Esophagus squamous epithelium (tissue), 5 donors: ENCODE measurements around the gene TCOF1. TPM values are rescaled to one million over a fixed set of nuclear protein-coding genes. Genes with fewer than 3 reads are reported as not detected.

Source experiments
- DNase-seq: peaks from one replicate; lab custom pipeline; 2025; lab: John Stamatoyannopoulos, UW
- H3K27ac ChIP-seq, 4 donors: fragments of 200-600 bp; sonication (generic); one replicate each; pipeline ENCODE4 v1.5.1; 2016 to 2019; ENCODE audit warnings: mild to moderate bottlenecking in 1 of 4
- H3K27me3 ChIP-seq, 4 donors: fragments of 200-600 bp; sonication (generic); 1 replicate in 3 of 4; 2 replicates in 1 of 4; pipeline versions ENCODE4 v1.5.1 to v1.6.0; 2017 to 2021; ENCODE audit warnings: antibody characterized with exemption in 1 of 4
- H3K36me3 ChIP-seq, 3 donors: fragments of 200-600 bp; sonication (generic); one replicate each; pipeline ENCODE4 v1.5.1; 2016 to 2019
- H3K4me1 ChIP-seq, 3 donors: fragments of 200-600 bp; sonication (generic); one replicate each; pipeline ENCODE4 v1.5.1; 2017 to 2019
- H3K4me3 ChIP-seq, 4 donors: fragments of 200-600 bp; sonication (generic); 1 replicate in 3 of 4; 2 replicates in 1 of 4; pipeline ENCODE4 v1.5.1; 2016 to 2019; ENCODE audit warnings: mild to moderate bottlenecking in 2 of 4, moderate library complexity in 1 of 4
- H3K9me3 ChIP-seq, 3 donors: fragments of 200-600 bp; sonication (generic); one replicate each; pipeline ENCODE4 v1.5.1; 2016 to 2019
- CTCF ChIP-seq, 6 experiments: fragments of 450-650 bp in 4 of 6; fragments of 200-600 bp in 2 of 6; sonication (generic) in 2 of 6; IDR thresholded peaks; one replicate each; pipeline ENCODE4 v1.5.1; 2016 to 2019; ENCODE audit warnings: antibody characterized with exemption in 6 of 6, mild to moderate bottlenecking in 4 of 6, moderate library complexity in 4 of 6
- POLR2A ChIP-seq, 4 donors: fragments of 450-650 bp; IDR thresholded peaks; one replicate each; pipeline ENCODE4 v1.6.1; 2017; ENCODE audit warnings: antibody characterized with exemption in 4 of 4, mild to moderate bottlenecking in 4 of 4, moderate library complexity in 3 of 4
- WGBS, 2 donors: methylation state at CpG; one replicate each; pipeline ENCODE4 v1.1.5; 2018; 5-methylcytosine and 5-hydroxymethylcytosine counted together
- intact Hi-C: fragments of 100-400 bp; cut with DNase I; formaldehyde crosslinking; loops from one replicate; pipeline ENCODE4 v1.15.0; 2022
- total RNA-seq, 4 donors: library from RNA; depleted of rRNA; stranded (reverse); fragments of >200 nt; gene quantifications; one replicate each; pipeline ENCODE4 v1.1.0, GENCODE V29; 2016
- donor health status: DM: yes; HTN: yes; CAD: no.

TCOF1 gene
- total RNA-seq, 4 donors from 2014 or later, result 18.2 to 41.4 (median 24.8) TPM

GRCh38 chr5:150333400-150333799 is 24.1 kb upstream of the TCOF1 start:
- Histone ChIP-seq H3K4me3 (no peak overlapping the region), H3K9me3 (no peaks in the 10 kb centered on the region), H3K4me1 (no peaks in the 10 kb centered on the region), H3K36me3 (no peaks in the 10 kb centered on the region), H3K27me3 (no peaks in the 10 kb centered on the region), H3K27ac (no peak overlapping the region)
- WGBS, 2 donors, result 67 to 77% methylated on average over 5 of the region's 5 CpGs
- intact Hi-C loops, result no loop called here
- no peak for DNase-seq
- no peak for TF ChIP-seq CTCF (IDR thresholded peaks at IDR 0.05)
- TF ChIP-seq POLR2A (IDR thresholded peaks at IDR 0.05), result no peak

GRCh38 chr5:150335778-150336177 is 21.7 kb upstream of the TCOF1 start:
- 64 to 67% methylated on average over 4 of the region's 4 CpGs for WGBS, 2 donors
- H3K4me1 ChIP-seq, result no peaks in the 10 kb centered on the region
- no peaks in the 10 kb centered on the region for H3K9me3 ChIP-seq
- no peak overlapping the region for H3K27ac ChIP-seq
- H3K4me3 ChIP-seq, result no peak overlapping the region
- intact Hi-C loops, result no loop called here
- H3K36me3 ChIP-seq, result no peaks in the 10 kb centered on the region
- TF ChIP-seq POLR2A (IDR thresholded peaks at IDR 0.05) (no peak), CTCF (IDR thresholded peaks at IDR 0.05) (no peak)
- no peaks in the 10 kb centered on the region for H3K27me3 ChIP-seq
- no peak for DNase-seq

DNA sequence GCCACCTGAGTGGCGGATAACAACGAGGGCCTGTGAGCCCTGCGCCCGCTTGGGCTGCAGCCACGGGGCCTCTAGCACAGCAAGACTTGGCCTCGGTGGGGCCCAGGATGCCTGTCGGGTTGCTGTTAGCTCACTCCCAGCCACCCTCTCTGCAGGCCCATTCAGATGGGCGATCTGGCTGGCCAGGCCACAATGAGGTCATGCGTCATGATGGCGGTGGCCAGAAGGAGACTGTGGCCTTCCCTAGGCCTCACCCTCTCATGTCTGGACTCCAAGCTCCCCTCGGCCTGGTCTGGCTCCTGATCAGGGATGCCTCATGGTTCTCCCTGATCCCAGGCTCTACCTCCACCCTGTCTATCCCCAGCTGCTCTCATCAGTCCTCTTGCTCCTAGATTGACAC is 19.0 kb upstream of the TCOF1 start:
- intact Hi-C loops, result no loop called here
- WGBS, 2 donors, result 91 to 100% methylated on average over 3 to 4 of the region's 11 CpGs

GRCh38 chr5:150339165-150339564 is 18.3 kb upstream of the TCOF1 start:
- no peaks in the 10 kb centered on the region for H3K36me3 ChIP-seq
- no peaks in the 10 kb centered on the region for H3K9me3 ChIP-seq
- intact Hi-C loops, result no loop called here
- WGBS, 2 donors, result 40 to 63% methylated on average over 1 to 5 of the region's 5 CpGs
- no peak for DNase-seq
- no peaks in the 10 kb centered on the region for H3K4me1 ChIP-seq
- no peaks in the 10 kb centered on the region for H3K27me3 ChIP-seq
- no peak overlapping the region for H3K4me3 ChIP-seq
- TF ChIP-seq POLR2A (IDR thresholded peaks at IDR 0.05) (no peak), CTCF (IDR thresholded peaks at IDR 0.05) (no peak)
- H3K27ac ChIP-seq, result no peak overlapping the region

More for the DNA sequence above, 19.0 kb upstream of the TCOF1 start:
- TF ChIP-seq POLR2A (IDR thresholded peaks at IDR 0.05) (no peak), CTCF (IDR thresholded peaks at IDR 0.05) (no peak)
- no peaks in the 10 kb centered on the region for H3K36me3 ChIP-seq
- H3K4me3 ChIP-seq, result no peak overlapping the region
- no peak overlapping the region for H3K27ac ChIP-seq
- DNase-seq, result no peak
- no peaks in the 10 kb centered on the region for H3K4me1 ChIP-seq
- no peaks in the 10 kb centered on the region for H3K27me3 ChIP-seq
- no peaks in the 10 kb centered on the region for H3K9me3 ChIP-seq

DNA sequence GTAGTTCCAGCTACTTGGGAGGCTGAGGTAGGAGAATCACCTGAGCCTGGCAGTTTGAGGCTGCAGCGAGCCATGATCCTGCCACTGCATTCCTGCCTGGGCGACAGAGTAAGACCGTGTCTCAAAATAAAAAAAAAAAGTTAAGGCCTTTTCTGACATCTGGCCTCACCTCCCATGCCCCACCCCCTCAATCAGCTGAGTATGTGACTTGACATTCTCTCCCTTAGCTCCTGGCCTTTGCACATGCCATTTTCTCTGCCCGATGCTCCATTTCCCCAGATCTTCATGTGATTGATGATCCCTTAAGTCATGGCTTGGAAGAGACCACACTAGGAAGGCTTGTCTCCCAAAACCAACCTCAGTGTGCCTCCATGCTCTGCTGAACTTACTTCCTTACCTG is 17.7 kb upstream of the TCOF1 start:
- Histone ChIP-seq H3K4me1 (no peaks in the 10 kb centered on the region), H3K9me3 (no peaks in the 10 kb centered on the region), H3K27ac (no peak overlapping the region), H3K27me3 (no peaks in the 10 kb centered on the region), H3K4me3 (no peak overlapping the region), H3K36me3 (no peaks in the 10 kb centered on the region)
- no peak for DNase-seq
- TF ChIP-seq POLR2A (IDR thresholded peaks at IDR 0.05) (no peak), CTCF (IDR thresholded peaks at IDR 0.05) (no peak)
- WGBS, 2 donors, result 84 to 94% methylated on average over 4 of the region's 4 CpGs
- intact Hi-C loops, result no loop called here
